ENCODE data around the gene ATP6AP1. TPM values are rescaled to one million over a fixed set of nuclear protein-coding genes. Genes with fewer than 3 reads are reported as not detected.
A peak's percentile ranks its signal among the peaks of the same experiment; 100 is the strongest.
"Not testable (repeated sequence)": the region's sequence is repeated elsewhere in the genome, so short reads cannot be mapped to it uniquely, and the experiment has no call there.

Gene ATP6AP1
- total RNA-seq, 1 donor from 2014 or later, result 133 TPM

- no peaks in the 10 kb centered on the region for H3K36me3 Mint-ChIP-seq (ENCODE audit: unreplicated experiment)
- TF ChIP-seq, protein P1, sequence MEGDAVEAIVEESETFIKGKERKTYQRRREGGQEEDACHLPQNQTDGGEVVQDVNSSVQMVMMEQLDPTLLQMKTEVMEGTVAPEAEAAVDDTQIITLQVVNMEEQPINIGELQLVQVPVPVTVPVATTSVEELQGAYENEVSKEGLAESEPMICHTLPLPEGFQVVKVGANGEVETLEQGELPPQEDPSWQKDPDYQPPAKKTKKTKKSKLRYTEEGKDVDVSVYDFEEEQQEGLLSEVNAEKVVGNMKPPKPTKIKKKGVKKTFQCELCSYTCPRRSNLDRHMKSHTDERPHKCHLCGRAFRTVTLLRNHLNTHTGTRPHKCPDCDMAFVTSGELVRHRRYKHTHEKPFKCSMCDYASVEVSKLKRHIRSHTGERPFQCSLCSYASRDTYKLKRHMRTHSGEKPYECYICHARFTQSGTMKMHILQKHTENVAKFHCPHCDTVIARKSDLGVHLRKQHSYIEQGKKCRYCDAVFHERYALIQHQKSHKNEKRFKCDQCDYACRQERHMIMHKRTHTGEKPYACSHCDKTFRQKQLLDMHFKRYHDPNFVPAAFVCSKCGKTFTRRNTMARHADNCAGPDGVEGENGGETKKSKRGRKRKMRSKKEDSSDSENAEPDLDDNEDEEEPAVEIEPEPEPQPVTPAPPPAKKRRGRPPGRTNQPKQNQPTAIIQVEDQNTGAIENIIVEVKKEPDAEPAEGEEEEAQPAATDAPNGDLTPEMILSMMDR (IDR thresholded peaks at IDR 0.05; ENCODE audit: partially characterized antibody, unreplicated experiment), result no peak
- H3K4me3 Mint-ChIP-seq (ENCODE audit: unreplicated experiment), result no peak overlapping the region
- no peak for DNase-seq
- no peak overlapping the region for H3K27ac Mint-ChIP-seq (ENCODE audit: unreplicated experiment)
- peaks cover 2% of the 10 kb centered on the region for H3K27me3 Mint-ChIP-seq (ENCODE audit: unreplicated experiment)
- peaks cover 1% of the 10 kb centered on the region for H3K9me3 Mint-ChIP-seq (ENCODE audit: unreplicated experiment)
- H3K4me1 Mint-ChIP-seq (ENCODE audit: low read depth, unreplicated experiment), result no peaks in the 10 kb centered on the region
Observed at GRCh38 chrX:154384284-154384892, 44.1 kb upstream of the ATP6AP1 start.

DNA sequence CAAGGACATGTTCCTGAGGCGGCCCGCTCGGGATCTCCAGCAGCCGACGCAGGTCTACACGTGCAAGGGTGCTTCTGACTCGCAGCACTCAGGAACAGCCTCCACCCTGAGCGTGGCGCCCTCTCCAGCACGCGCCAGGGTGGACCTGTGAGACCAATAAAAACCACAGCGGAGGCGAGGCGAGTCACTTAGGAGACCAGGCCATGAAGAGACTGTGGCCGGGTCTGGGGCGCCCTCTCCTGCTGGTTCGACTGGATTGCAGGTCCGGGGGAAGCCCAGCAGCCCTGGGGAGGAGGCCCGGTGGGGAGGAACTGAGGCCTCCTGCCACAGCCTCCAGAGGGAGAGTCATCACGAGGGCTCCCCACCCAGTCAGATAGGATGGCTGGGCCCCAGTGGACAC, 40.4 kb upstream of the ATP6AP1 start:
- H3K36me3 Mint-ChIP-seq (ENCODE audit: unreplicated experiment); H3K27ac Mint-ChIP-seq (ENCODE audit: unreplicated experiment); H3K27me3 Mint-ChIP-seq (ENCODE audit: unreplicated experiment); H3K4me1 Mint-ChIP-seq (ENCODE audit: low read depth, unreplicated experiment); H3K4me3 Mint-ChIP-seq (ENCODE audit: unreplicated experiment); H3K9me3 Mint-ChIP-seq (ENCODE audit: unreplicated experiment); DNase-seq: not testable (repeated sequence)

DNA sequence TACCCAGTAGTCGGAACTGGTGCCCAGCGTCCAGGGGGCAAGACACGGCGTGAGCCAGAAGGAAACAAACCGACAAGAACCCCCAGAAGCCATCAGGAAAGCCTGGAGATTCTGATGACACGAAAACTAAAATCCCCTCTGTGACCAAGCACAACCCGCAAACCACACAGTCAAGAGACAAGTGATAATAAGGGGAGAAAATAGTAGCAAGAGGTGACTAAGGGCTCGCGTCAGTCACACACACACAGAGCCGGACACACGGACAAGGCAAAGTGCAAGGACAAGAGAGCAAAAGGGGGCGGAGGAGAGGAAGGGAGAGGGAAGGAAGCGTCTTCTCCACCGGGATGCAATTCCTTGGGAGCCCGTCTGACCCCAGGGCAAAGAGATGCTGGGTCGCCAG, 39.8 kb upstream of the ATP6AP1 start:
- H3K27me3 Mint-ChIP-seq (ENCODE audit: unreplicated experiment); H3K27ac Mint-ChIP-seq (ENCODE audit: unreplicated experiment); H3K4me3 Mint-ChIP-seq (ENCODE audit: unreplicated experiment); H3K36me3 Mint-ChIP-seq (ENCODE audit: unreplicated experiment); H3K4me1 Mint-ChIP-seq (ENCODE audit: low read depth, unreplicated experiment); DNase-seq; H3K9me3 Mint-ChIP-seq (ENCODE audit: unreplicated experiment): not testable (repeated sequence)

DNA sequence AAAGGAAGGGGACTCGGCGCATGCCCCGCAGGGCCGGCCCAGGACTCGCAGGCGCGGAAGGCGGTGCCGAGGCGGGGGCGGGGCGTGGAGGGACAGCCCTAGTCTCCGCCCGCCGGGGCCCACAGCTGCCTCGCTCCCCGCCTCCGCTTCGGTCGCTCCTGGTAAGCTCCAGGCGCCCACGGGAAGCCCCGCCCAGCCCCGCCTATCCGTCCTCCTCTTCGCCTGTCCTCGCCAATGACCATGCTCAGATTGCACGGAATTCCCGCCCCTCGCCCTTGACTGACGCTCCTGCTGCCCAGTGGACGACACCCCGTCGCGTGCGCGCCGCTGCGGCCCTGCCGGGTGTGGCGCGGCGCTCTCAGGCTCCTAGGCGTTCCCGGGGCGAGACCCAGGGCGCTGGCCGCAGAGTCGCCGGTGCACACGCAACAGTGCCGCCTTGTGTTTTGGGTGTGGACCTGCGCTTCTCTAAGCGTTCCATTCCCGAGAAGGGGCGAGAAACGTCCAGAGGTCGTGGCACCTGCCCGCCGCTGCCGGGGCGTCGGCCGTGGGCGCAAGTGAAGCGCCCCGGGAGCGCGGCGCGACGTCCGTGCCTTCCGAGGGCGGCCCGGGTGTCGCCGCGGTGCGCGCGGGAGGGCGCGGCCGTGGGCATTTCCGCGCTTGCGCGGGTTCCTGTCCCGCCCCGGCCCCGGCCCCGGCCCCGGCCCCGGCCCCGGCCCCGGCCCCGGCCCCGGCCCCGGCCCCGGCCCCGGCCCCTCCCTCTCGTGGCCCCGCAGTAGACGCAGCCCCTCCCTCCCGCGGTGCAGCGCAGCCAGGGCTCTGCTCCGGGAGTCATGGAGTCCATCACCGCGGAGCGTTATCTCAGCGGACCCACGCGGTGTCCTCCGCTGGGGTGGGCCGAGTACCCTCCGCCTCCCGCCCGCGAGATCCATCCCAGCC, 38.4 kb upstream of the ATP6AP1 start:
- not testable (repeated sequence) for H3K27ac Mint-ChIP-seq (ENCODE audit: unreplicated experiment); H3K9me3 Mint-ChIP-seq (ENCODE audit: unreplicated experiment); H3K27me3 Mint-ChIP-seq (ENCODE audit: unreplicated experiment); H3K36me3 Mint-ChIP-seq (ENCODE audit: unreplicated experiment); H3K4me3 Mint-ChIP-seq (ENCODE audit: unreplicated experiment); H3K4me1 Mint-ChIP-seq (ENCODE audit: low read depth, unreplicated experiment); DNase-seq

GRCh38 chrX:154396363-154396762, 32.1 kb upstream of the ATP6AP1 start:
- H3K36me3 Mint-ChIP-seq (ENCODE audit: unreplicated experiment); H3K4me1 Mint-ChIP-seq (ENCODE audit: low read depth, unreplicated experiment); H3K27ac Mint-ChIP-seq (ENCODE audit: unreplicated experiment); DNase-seq: not testable (repeated sequence)
- Mint-ChIP-seq H3K27me3 (ENCODE audit: unreplicated experiment) (peaks cover 11% of the 10 kb centered on the region), H3K4me3 (ENCODE audit: unreplicated experiment) (peak overlapping the region; percentile 86), H3K9me3 (ENCODE audit: unreplicated experiment) (peaks cover 14% of the 10 kb centered on the region)

GRCh38 chrX:154396973-154397887, 31.2 kb upstream of the ATP6AP1 start:
- Mint-ChIP-seq H3K9me3 (ENCODE audit: unreplicated experiment) (peaks cover 14% of the 10 kb centered on the region), H3K27me3 (ENCODE audit: unreplicated experiment) (peaks cover 11% of the 10 kb centered on the region), H3K4me3 (ENCODE audit: unreplicated experiment) (peak overlapping the region; percentile 99), H3K36me3 (ENCODE audit: unreplicated experiment) (peaks cover 5% of the 10 kb centered on the region), H3K27ac (ENCODE audit: unreplicated experiment) (peak overlapping the region; percentile 99), H3K4me1 (ENCODE audit: low read depth, unreplicated experiment) (peaks cover 3% of the 10 kb centered on the region)
- peak; percentile 79 for DNase-seq
- TF ChIP-seq, protein P1 (IDR thresholded peaks at IDR 0.05; ENCODE audit: partially characterized antibody, unreplicated experiment), result no peak
